Fibroblast of lung (primary cell): ENCODE results near the gene LDLRAD4. TPM values are rescaled to one million over a fixed set of nuclear protein-coding genes. Genes with fewer than 3 reads are reported as not detected.

Experiments used
- DNase-seq, 2 donors: peaks; one replicate each; pipeline versions ENCODE4 v3.0.0 to v3.0.0-alpha.2; 2010; ENCODE audit warnings: low read depth in 2 of 2
- H2AFZ ChIP-seq: 2 replicates; pipeline ENCODE4 v1.5.1; 2012; ENCODE audit warnings: low read length, control low read depth, inconsistent platforms
- H3K27ac ChIP-seq: 2 replicates; pipeline ENCODE4 v1.5.1; 2011; ENCODE audit warnings: low read length, control low read depth; ENCODE audit not compliant: insufficient read depth
- H3K27me3 ChIP-seq: 2 replicates; pipeline ENCODE4 v1.5.1; 2011; ENCODE audit warnings: mild to moderate bottlenecking, low read length; ENCODE audit not compliant: control insufficient read depth, insufficient read depth
- H3K36me3 ChIP-seq: 2 replicates; pipeline ENCODE4 v1.5.1; 2011; ENCODE audit warnings: low read length; ENCODE audit not compliant: control insufficient read depth, insufficient read depth
- H3K4me1 ChIP-seq: 2 replicates; pipeline ENCODE4 v1.5.1; 2011; ENCODE audit warnings: low read length; ENCODE audit not compliant: control insufficient read depth, insufficient read depth; ENCODE audit errors: extremely low read depth
- H3K4me2 ChIP-seq: 2 replicates; pipeline ENCODE4 v1.5.1; 2011; ENCODE audit warnings: low read length, control low read depth; ENCODE audit not compliant: insufficient read depth; ENCODE audit errors: extremely low read depth
- H3K4me3 ChIP-seq, 4 experiments: fragments of 200-600 bp in 1 of 4; sonication (generic) in 1 of 4; replicated peaks in 1 of 4; 2 replicates each; pipeline ENCODE4 v1.5.1; 2011 to 2016; ENCODE audit warnings: low read length in 4 of 4, low read depth in 3 of 4, mild to moderate bottlenecking in 3 of 4, control low read depth in 2 of 4, inconsistent platforms in 1 of 4, mixed read lengths in 1 of 4; ENCODE audit not compliant: insufficient read depth in 1 of 4; ENCODE audit errors: control extremely low read depth in 1 of 4
- H3K79me2 ChIP-seq: 2 replicates; pipeline ENCODE4 v1.5.1; 2012; ENCODE audit warnings: mild to moderate bottlenecking, low read length, inconsistent platforms; ENCODE audit not compliant: control insufficient read depth, insufficient read depth
- H3K9ac ChIP-seq: 2 replicates; pipeline ENCODE4 v1.5.1; 2011; ENCODE audit warnings: mild to moderate bottlenecking, low read length, control low read depth; ENCODE audit not compliant: insufficient read depth
- H3K9me3 ChIP-seq: 2 replicates; pipeline ENCODE4 v1.5.1; 2012; ENCODE audit warnings: low read depth, low read length; ENCODE audit not compliant: control insufficient read depth, insufficient read depth
- H4K20me1 ChIP-seq: 2 replicates; pipeline ENCODE4 v1.5.1; 2011; ENCODE audit warnings: low read length; ENCODE audit not compliant: control insufficient read depth, insufficient read depth; ENCODE audit errors: extremely low read depth
- CTCF ChIP-seq, 2 donors: IDR thresholded peaks in 1 of 2; conservative IDR thresholded peaks in 1 of 2; 1 replicate in 1 of 2; 2 replicates in 1 of 2; pipeline ENCODE4 v1.5.1; 2011 to 2012; ENCODE audit warnings: low read length in 2 of 2, control low read depth in 1 of 2, inconsistent platforms in 1 of 2, low read depth in 1 of 2, mild to moderate bottlenecking in 1 of 2
- EZH2 ChIP-seq: IDR thresholded peaks from 2 replicates; pipeline ENCODE4 v1.5.1; 2012; ENCODE audit warnings: low read length, control low read depth, mild to moderate bottlenecking; ENCODE audit errors: missing control alignments
- polyA plus RNA-seq, 2 donors: library from polyadenylated mRNA; depleted of rRNA in 1 of 2; stranded (reverse) in 1 of 2; unstranded in 1 of 2; fragments of >200 nt; gene quantifications; 2 replicates each; pipeline ENCODE4 v1.2.1, GENCODE V29; 2011 to 2012; ENCODE audit warnings: missing spikeins in 1 of 2
- total RNA-seq: library from RNA; depleted of rRNA; stranded (reverse); fragments of >200 nt; gene quantifications from 2 replicates; pipeline ENCODE4 v1.2.1, GENCODE V29; 2014

Gene LDLRAD4
- total and polyA plus RNA-seq, 2 donors (not counting 1 experiment from before 2014, with no cell fraction given): not detected

- no peak for TF ChIP-seq CTCF (conservative IDR thresholded peaks at IDR 0.05 in 1 of 2, IDR thresholded peaks at IDR 0.05 in 1 of 2; ENCODE audit: low read depth in 1 of 2, low read length in 2 of 2)
- no peak for TF ChIP-seq EZH2
- no peak overlapping the region for H3K27ac ChIP-seq
- H3K27me3 ChIP-seq: no peaks in the 10 kb centered on the region
- no peaks in the 10 kb centered on the region for H3K79me2 ChIP-seq
- no peaks in the 10 kb centered on the region for H3K4me1 ChIP-seq
- H4K20me1 ChIP-seq: no peaks in the 10 kb centered on the region
- no peak overlapping the region for H3K4me2 ChIP-seq
- no peaks in the 10 kb centered on the region for H3K9me3 ChIP-seq
- no peak overlapping the region for H2AFZ ChIP-seq
- no peak for DNase-seq
- no peak overlapping the region for H3K4me3 ChIP-seq
- H3K36me3 ChIP-seq: no peaks in the 10 kb centered on the region
- no peak overlapping the region for H3K9ac ChIP-seq
These were observed 94.6 kb downstream of the LDLRAD4 start for GRCh38 chr18:13313006-13313686.

- Histone ChIP-seq H3K79me2 (no peaks in the 10 kb centered on the region), H3K9me3 (no peaks in the 10 kb centered on the region), H3K4me2 (no peak overlapping the region), H3K27me3 (no peaks in the 10 kb centered on the region), H3K9ac (no peak overlapping the region), H4K20me1 (no peaks in the 10 kb centered on the region), H3K27ac (no peak overlapping the region), H3K36me3 (no peaks in the 10 kb centered on the region), H2AFZ (no peak overlapping the region), H3K4me3 (no peak overlapping the region), H3K4me1 (no peaks in the 10 kb centered on the region)
- DNase-seq: no peak
- TF ChIP-seq EZH2: no peak
These were observed 96.4 kb downstream of the LDLRAD4 start for GRCh38 chr18:13315000-13315399.

GRCh38 chr18:13316063-13316462, 97.5 kb downstream of the LDLRAD4 start:
- DNase-seq: no peak
- Histone ChIP-seq H3K27ac (no peak overlapping the region), H4K20me1 (no peaks in the 10 kb centered on the region), H3K9me3 (no peaks in the 10 kb centered on the region), H3K4me3 (no peak overlapping the region), H3K27me3 (no peaks in the 10 kb centered on the region), H2AFZ (no peak overlapping the region), H3K4me1 (no peaks in the 10 kb centered on the region), H3K79me2 (no peaks in the 10 kb centered on the region), H3K4me2 (no peak overlapping the region), H3K36me3 (no peaks in the 10 kb centered on the region), H3K9ac (no peak overlapping the region)
- TF ChIP-seq EZH2 (no peak), CTCF (conservative IDR thresholded peaks at IDR 0.05 in 1 of 2, IDR thresholded peaks at IDR 0.05 in 1 of 2; ENCODE audit: low read depth in 1 of 2, low read length in 2 of 2) (no peak)
